HG03439 (cell line): ENCODE results near the gene SAP130.

ENCODE experiments used
- ATAC-seq: cut with Tn5 transposase; IDR thresholded peaks from one replicate; pipeline ENCODE4 v1.9.1; 2021; ENCODE audit warnings: mild to moderate bottlenecking, moderate library complexity; ENCODE audit not compliant: unreplicated experiment

Gene SAP130

GRCh38 chr2:128026448-128027277 is 1.2 kb downstream of the SAP130 start:
- peak; percentile 0 for ATAC-seq

GRCh38 chr2:128024816-128025215 is 3.0 kb downstream of the SAP130 start:
- ATAC-seq = no peak

GRCh38 chr2:128017561-128017960 is 10.3 kb downstream of the SAP130 start:
- no peak for ATAC-seq

- ATAC-seq = no peak
Measured at GRCh38 chr2:128016620-128017019, 11.2 kb downstream of the SAP130 start.

GRCh38 chr2:128012698-128013097 is 15.2 kb downstream of the SAP130 start:
- ATAC-seq = no peak

- ATAC-seq = no peak
Measured at GRCh38 chr2:128008074-128008672, 19.7 kb downstream of the SAP130 start.

GRCh38 chr2:128004509-128004908 is 23.4 kb downstream of the SAP130 start:
- no peak for ATAC-seq

- no peak for ATAC-seq
Measured at GRCh38 chr2:128003463-128003862, 24.4 kb downstream of the SAP130 start.

GRCh38 chr2:127996160-127996559 is 31.7 kb downstream of the SAP130 start:
- ATAC-seq = no peak

- no peak for ATAC-seq
Measured at GRCh38 chr2:127995725-127996124, 32.1 kb downstream of the SAP130 start.

GRCh38 chr2:127993659-127994058 is 34.2 kb downstream of the SAP130 start:
- ATAC-seq = no peak

GRCh38 chr2:127991742-127992141 is 36.1 kb downstream of the SAP130 start:
- no peak for ATAC-seq

GRCh38 chr2:127986548-127987079 is 41.2 kb downstream of the SAP130 start:
- no peak for ATAC-seq

- ATAC-seq = no peak
Measured at GRCh38 chr2:127985735-127986134, 42.1 kb downstream of the SAP130 start.

- ATAC-seq = no peak
Measured at GRCh38 chr2:127985026-127985734, 42.7 kb downstream of the SAP130 start.

- ATAC-seq = no peak
Measured at GRCh38 chr2:127984551-127984950, 43.3 kb downstream of the SAP130 start.

- ATAC-seq = no peak
Measured at GRCh38 chr2:127969446-127969845, 58.4 kb downstream of the SAP130 start.

GRCh38 chr2:127968610-127969339 is 59.1 kb downstream of the SAP130 start:
- no peak for ATAC-seq

- no peak for ATAC-seq
Measured at GRCh38 chr2:127961729-127962128, 66.1 kb downstream of the SAP130 start.

GRCh38 chr2:127957240-127957639 is 70.6 kb downstream of the SAP130 start:
- ATAC-seq = no peak

GRCh38 chr2:127954857-127955256 is 73.0 kb downstream of the SAP130 start:
- ATAC-seq = no peak
